K562 (cell line): ENCODE data around the gene TPO. TPM values are rescaled to one million over a fixed set of nuclear protein-coding genes. Genes with fewer than 3 reads are reported as not detected.

ENCODE experiments used
- ATAC-seq: fragments of 200-7000 bp; cut with Tn5 transposase; 3 replicates; pipeline ENCODE4 v1.9.1; 2020; ENCODE audit warnings: moderate library complexity
- BruUV-seq: library from RNA; stranded (reverse); fragments of 400-500 nt; replicated peaks from 2 replicates; lab custom pipeline; 2021; lab: Mats Ljungman, UMichigan
- CTCF ChIA-PET: fragments of 300-600 bp; formaldehyde crosslinking; extraction: SDS; loops from one replicate; lab custom pipeline; 2021; ENCODE audit warnings: low intra/inter-chr PET ratio; lab: Yijun Ruan, JAX
- POLR2A ChIA-PET: fragments of 300-600, 350-650 bp; sonication (Branson Sonifier 250); formaldehyde crosslinking; extraction: SDS; loops from one replicate; lab custom pipeline; 2021; ENCODE audit warnings: antibody characterized with exemption, inconsistent platforms; lab: Yijun Ruan, JAX
- DNase-seq, 4 experiments: peaks; one replicate each; pipeline versions ENCODE4 v3.0.0 to v3.0.0-alpha.2; 2011 to 2018; ENCODE audit warnings: low spot score in 3 of 4, mixed read lengths in 3 of 4; ENCODE audit errors: extremely low read depth in 1 of 4
- FAIRE-seq: peaks from 2 replicates; lab custom pipeline; 2011; peaks lifted over from hg19 to GRCh38; lab: Jason Lieb, UNC
- H2AFZ ChIP-seq: 2 replicates; pipeline ENCODE4 v1.6.0; 2011; ENCODE audit warnings: low read depth, low read length, control low read depth, inconsistent platforms
- H3K27ac ChIP-seq: fragments of 200-600 bp; 3 replicates; pipeline ENCODE4 v1.8.0; 2011; ENCODE audit warnings: low read depth, mild to moderate bottlenecking, control low read depth, inconsistent platforms, low read length, moderate library complexity, mixed read lengths; ENCODE audit errors: extremely low read depth
- H3K27me3 ChIP-seq, 2 experiments: fragments of 300-600 bp in 1 of 2; 2 replicates in 1 of 2; 3 replicates in 1 of 2; pipeline versions ENCODE4 v1.6.0 to v1.8.0; 2011; ENCODE audit warnings: inconsistent platforms in 2 of 2, low read length in 2 of 2, mild to moderate bottlenecking in 1 of 2, mixed read lengths in 1 of 2, moderate library complexity in 1 of 2; ENCODE audit not compliant: control insufficient read depth in 2 of 2, insufficient read depth in 2 of 2
- H3K36me3 ChIP-seq: fragments of 300-600 bp; 3 replicates; pipeline ENCODE4 v1.8.0; 2011; ENCODE audit warnings: mild to moderate bottlenecking, low read length, inconsistent platforms; ENCODE audit not compliant: control insufficient read depth, insufficient read depth
- H3K4me1 ChIP-seq, 2 experiments: fragments of 200-600 bp in 1 of 2; replicated peaks in 1 of 2; 2 replicates in 1 of 2; 3 replicates in 1 of 2; pipeline versions ENCODE4 v1.5.1 to v1.8.0; 2011; ENCODE audit warnings: inconsistent platforms in 2 of 2, low read length in 2 of 2, mild to moderate bottlenecking in 1 of 2, mixed read lengths in 1 of 2, moderate library complexity in 1 of 2; ENCODE audit not compliant: control insufficient read depth in 2 of 2, insufficient read depth in 2 of 2
- H3K4me2 ChIP-seq: 2 replicates; pipeline ENCODE4 v1.6.1; 2011; ENCODE audit warnings: low read length, control low read depth, inconsistent platforms, mixed read lengths; ENCODE audit not compliant: insufficient read depth
- H3K4me3 ChIP-seq: fragments of 200-600 bp; sonication (generic), shearing (Covaris generic); 2 replicates; pipeline ENCODE4 v1.5.1; 2016; ENCODE audit warnings: control low read depth, inconsistent platforms
- H3K79me2 ChIP-seq: fragments of 200-600 bp; 3 replicates; pipeline ENCODE4 v1.8.0; 2011; ENCODE audit warnings: low read length, inconsistent platforms; ENCODE audit not compliant: control insufficient read depth, insufficient read depth
- H3K9ac ChIP-seq, 2 experiments: 2 replicates each; pipeline versions ENCODE4 v1.6.0 to v1.6.1; 2011; ENCODE audit warnings: low read depth in 2 of 2, low read length in 2 of 2, control low read depth in 1 of 2, inconsistent platforms in 1 of 2, mild to moderate bottlenecking in 1 of 2, mixed read lengths in 1 of 2; ENCODE audit not compliant: insufficient read depth in 1 of 2
- H3K9me1 ChIP-seq: one replicate; pipeline ENCODE4 v1.6.0; 2011; ENCODE audit warnings: inconsistent platforms, mild to moderate bottlenecking, low read length, moderate library complexity; ENCODE audit not compliant: control insufficient read depth, insufficient read depth
- H3K9me3 ChIP-seq: replicated peaks from 2 replicates; pipeline ENCODE4 v1.5.1; 2011; ENCODE audit warnings: low read depth, low read length, inconsistent platforms; ENCODE audit not compliant: control insufficient read depth, insufficient read depth
- H4K20me1 ChIP-seq: replicated peaks from 2 replicates; pipeline ENCODE4 v1.6.1; 2011; ENCODE audit warnings: low read length, inconsistent platforms, mixed read lengths; ENCODE audit not compliant: control insufficient read depth, insufficient read depth
- HNRNPH1 ChIP-seq: fragments of 200-400 bp; formaldehyde crosslinking; optimal IDR thresholded peaks from 2 replicates; pipeline ENCODE3; 2017; ENCODE audit warnings: low read depth, mild to moderate bottlenecking, low read length, moderate library complexity
- ILK ChIP-seq: fragments of 450-650 bp; IDR thresholded peaks from 2 replicates; pipeline ENCODE4 v1.6.1; 2016; ENCODE audit warnings: missing genetic modification characterization, low read depth, mild to moderate bottlenecking, missing compliant biosample characterization, moderate library complexity, borderline replicate concordance
- PTTG1 ChIP-seq: fragments of 450-650 bp; IDR thresholded peaks from 2 replicates; pipeline ENCODE4 v1.6.1; 2016; ENCODE audit warnings: low read depth, mild to moderate bottlenecking, missing genetic modification characterization, missing compliant biosample characterization
- RNF2 ChIP-seq: sonication (generic); IDR thresholded peaks from 2 replicates; pipeline ENCODE4 v1.6.1; 2016
- TBP ChIP-seq: optimal IDR thresholded peaks from 2 replicates; pipeline ENCODE3; 2011; ENCODE audit warnings: low read depth, low read length, improper control_type of control experiment
- ZNF146 ChIP-seq: IDR thresholded peaks from one replicate; pipeline ENCODE4 v1.6.1; 2018; ENCODE audit warnings: missing compliant biosample characterization; ENCODE audit not compliant: unreplicated experiment
- WGBS: fragments of 100-300 bp; shearing (Covaris generic); methylation state at CpG from one replicate; pipeline ENCODE4 v1.1.6; 2016; ENCODE audit warnings: low coverage, mixed read lengths; ENCODE audit not compliant: insufficient coverage; ENCODE audit errors: missing lambda C conversion rate; 5-methylcytosine and 5-hydroxymethylcytosine counted together
- in situ Hi-C: fragments of 300-500 bp; cut with MboI; formaldehyde crosslinking; loops from 4 replicates; pipeline ENCODE4 v1.15.0; 2018; ENCODE audit warnings: inconsistent platforms, mixed read lengths
- intact Hi-C: fragments of 100-400 bp; cut with micrococcal nuclease; formaldehyde crosslinking; loops from 2 replicates; pipeline ENCODE4 v1.14.2; 2022
- polyA plus RNA-seq, 8 experiments: library from polyadenylated mRNA; depleted of rRNA in 4 of 8; stranded (reverse) in 5 of 8; unstranded in 3 of 8; fragments of >200 nt; fragmentation: Nextera tagmentation in 2 of 8; fragmentation: Illumina TruSeq in 1 of 8; extraction: Ambion mirVana in 2 of 8; extraction: Trizol in 1 of 8; gene quantifications; 2 replicates each; pipeline versions ENCODE4 v1.2.1 to v1.2.3, GENCODE V29; 2011 to 2014; ENCODE audit warnings: inconsistent platforms in 1 of 8, missing spikeins in 1 of 8
- total RNA-seq, 7 experiments: library from RNA; depleted of rRNA in 6 of 7; stranded (reverse); fragments of >200 nt in 6 of 7; fragmentation: Illumina TruSeq in 2 of 7; extraction: Trizol in 2 of 7; gene quantifications; 2 replicates each; pipeline versions ENCODE4 v1.2.1 to v1.2.3, GENCODE V29; 2011 to 2021; ENCODE audit warnings: low replicate concordance in 1 of 7
- TF ChIP-seq, protein P1 (sequence below): fragments of 250-450 bp; sonication (Bioruptor Pico); IDR thresholded peaks from 2 replicates; pipeline ENCODE4 v1.5.1; 2021; ENCODE audit warnings: mild to moderate bottlenecking
- TF ChIP-seq, protein P2 (sequence below): fragments of 450-650 bp; IDR thresholded peaks from 2 replicates; pipeline ENCODE4 v1.7.0; 2016; ENCODE audit warnings: borderline replicate concordance
- TF ChIP-seq, protein P3 (sequence below): sonication (generic); formaldehyde crosslinking; IDR thresholded peaks from 2 replicates; pipeline ENCODE4 v1.8.0; 2023; ENCODE audit warnings: missing genetic modification reagents, mild to moderate bottlenecking, borderline replicate concordance

Gene TPO
- total and polyA plus RNA-seq, 9 of the 15 experiments (the other 6 are each of a cell fraction or from before 2014, with no cell fraction given), result not detected

- Histone ChIP-seq H3K27ac (no peak overlapping the region), H4K20me1 (no peaks in the 10 kb centered on the region; the same call in 1 of the 2 replicates), H2AFZ (no peak overlapping the region), H3K4me1 (no peaks in the 10 kb centered on the region), H3K4me2 (no peak overlapping the region), H3K36me3 (no peaks in the 10 kb centered on the region), H3K9me3 (no peaks in the 10 kb centered on the region), H3K4me3 (no peak overlapping the region)
- in situ Hi-C loops, result no loop called here
- no TSS peak for BruUV-seq
- POLR2A ChIA-PET, result no interaction called here
- intact Hi-C loops, result no loop called here
- CTCF ChIA-PET, result no interaction called here
- TF ChIP-seq, protein P1, sequence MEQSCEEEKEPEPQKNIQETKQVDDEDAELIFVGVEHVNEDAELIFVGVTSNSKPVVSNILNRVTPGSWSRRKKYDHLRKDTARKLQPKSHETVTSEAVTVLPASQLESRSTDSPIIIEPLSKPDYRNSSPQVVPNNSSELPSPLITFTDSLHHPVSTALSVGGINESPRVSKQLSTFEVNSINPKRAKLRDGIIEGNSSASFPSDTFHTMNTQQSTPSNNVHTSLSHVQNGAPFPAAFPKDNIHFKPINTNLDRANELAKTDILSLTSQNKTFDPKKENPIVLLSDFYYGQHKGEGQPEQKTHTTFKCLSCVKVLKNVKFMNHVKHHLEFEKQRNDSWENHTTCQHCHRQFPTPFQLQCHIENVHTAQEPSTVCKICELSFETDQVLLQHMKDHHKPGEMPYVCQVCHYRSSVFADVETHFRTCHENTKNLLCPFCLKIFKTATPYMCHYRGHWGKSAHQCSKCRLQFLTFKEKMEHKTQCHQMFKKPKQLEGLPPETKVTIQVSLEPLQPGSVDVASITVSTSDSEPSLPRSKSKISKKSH (CRISPR knock-in tag), result no peak
- no peak for TF ChIP-seq ZNF146 (CRISPR knock-in tag)
- TF ChIP-seq TBP, result no peak
- no peak for TF ChIP-seq ILK (tag)
- TF ChIP-seq, protein P2, sequence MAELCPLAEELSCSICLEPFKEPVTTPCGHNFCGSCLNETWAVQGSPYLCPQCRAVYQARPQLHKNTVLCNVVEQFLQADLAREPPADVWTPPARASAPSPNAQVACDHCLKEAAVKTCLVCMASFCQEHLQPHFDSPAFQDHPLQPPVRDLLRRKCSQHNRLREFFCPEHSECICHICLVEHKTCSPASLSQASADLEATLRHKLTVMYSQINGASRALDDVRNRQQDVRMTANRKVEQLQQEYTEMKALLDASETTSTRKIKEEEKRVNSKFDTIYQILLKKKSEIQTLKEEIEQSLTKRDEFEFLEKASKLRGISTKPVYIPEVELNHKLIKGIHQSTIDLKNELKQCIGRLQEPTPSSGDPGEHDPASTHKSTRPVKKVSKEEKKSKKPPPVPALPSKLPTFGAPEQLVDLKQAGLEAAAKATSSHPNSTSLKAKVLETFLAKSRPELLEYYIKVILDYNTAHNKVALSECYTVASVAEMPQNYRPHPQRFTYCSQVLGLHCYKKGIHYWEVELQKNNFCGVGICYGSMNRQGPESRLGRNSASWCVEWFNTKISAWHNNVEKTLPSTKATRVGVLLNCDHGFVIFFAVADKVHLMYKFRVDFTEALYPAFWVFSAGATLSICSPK, result no peak
- TF ChIP-seq, protein P3, sequence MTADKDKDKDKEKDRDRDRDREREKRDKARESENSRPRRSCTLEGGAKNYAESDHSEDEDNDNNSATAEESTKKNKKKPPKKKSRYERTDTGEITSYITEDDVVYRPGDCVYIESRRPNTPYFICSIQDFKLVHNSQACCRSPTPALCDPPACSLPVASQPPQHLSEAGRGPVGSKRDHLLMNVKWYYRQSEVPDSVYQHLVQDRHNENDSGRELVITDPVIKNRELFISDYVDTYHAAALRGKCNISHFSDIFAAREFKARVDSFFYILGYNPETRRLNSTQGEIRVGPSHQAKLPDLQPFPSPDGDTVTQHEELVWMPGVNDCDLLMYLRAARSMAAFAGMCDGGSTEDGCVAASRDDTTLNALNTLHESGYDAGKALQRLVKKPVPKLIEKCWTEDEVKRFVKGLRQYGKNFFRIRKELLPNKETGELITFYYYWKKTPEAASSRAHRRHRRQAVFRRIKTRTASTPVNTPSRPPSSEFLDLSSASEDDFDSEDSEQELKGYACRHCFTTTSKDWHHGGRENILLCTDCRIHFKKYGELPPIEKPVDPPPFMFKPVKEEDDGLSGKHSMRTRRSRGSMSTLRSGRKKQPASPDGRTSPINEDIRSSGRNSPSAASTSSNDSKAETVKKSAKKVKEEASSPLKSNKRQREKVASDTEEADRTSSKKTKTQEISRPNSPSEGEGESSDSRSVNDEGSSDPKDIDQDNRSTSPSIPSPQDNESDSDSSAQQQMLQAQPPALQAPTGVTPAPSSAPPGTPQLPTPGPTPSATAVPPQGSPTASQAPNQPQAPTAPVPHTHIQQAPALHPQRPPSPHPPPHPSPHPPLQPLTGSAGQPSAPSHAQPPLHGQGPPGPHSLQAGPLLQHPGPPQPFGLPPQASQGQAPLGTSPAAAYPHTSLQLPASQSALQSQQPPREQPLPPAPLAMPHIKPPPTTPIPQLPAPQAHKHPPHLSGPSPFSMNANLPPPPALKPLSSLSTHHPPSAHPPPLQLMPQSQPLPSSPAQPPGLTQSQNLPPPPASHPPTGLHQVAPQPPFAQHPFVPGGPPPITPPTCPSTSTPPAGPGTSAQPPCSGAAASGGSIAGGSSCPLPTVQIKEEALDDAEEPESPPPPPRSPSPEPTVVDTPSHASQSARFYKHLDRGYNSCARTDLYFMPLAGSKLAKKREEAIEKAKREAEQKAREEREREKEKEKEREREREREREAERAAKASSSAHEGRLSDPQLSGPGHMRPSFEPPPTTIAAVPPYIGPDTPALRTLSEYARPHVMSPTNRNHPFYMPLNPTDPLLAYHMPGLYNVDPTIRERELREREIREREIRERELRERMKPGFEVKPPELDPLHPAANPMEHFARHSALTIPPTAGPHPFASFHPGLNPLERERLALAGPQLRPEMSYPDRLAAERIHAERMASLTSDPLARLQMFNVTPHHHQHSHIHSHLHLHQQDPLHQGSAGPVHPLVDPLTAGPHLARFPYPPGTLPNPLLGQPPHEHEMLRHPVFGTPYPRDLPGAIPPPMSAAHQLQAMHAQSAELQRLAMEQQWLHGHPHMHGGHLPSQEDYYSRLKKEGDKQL (CRISPR knock-in tag), result no peak
- no peak for TF ChIP-seq RNF2
- TF ChIP-seq HNRNPH1, result no peak
- TF ChIP-seq PTTG1 (tag), result no peak
- TF ChIP-seq, all 486 proteins: peak for 0
- WGBS, result 29% methylated on average over 20 of the region's 30 CpGs
- H3K79me2 ChIP-seq, result no peaks in the 10 kb centered on the region
- ATAC-seq (no peak), FAIRE-seq (no peak), DNase-seq (no peak)
- H3K9ac ChIP-seq, result no peak overlapping the region
- peaks cover 0 to 37% of the 10 kb centered on the region in 2 experiments; a peak in 2 of 5 replicates for H3K27me3 ChIP-seq
- no peaks in the 10 kb centered on the region for H3K9me1 ChIP-seq
Observed at GRCh38 chr2:1476617-1477195, 63.4 kb downstream of the TPO start.
